HepG2 (cell line): Measurements from ENCODE around the gene SRSF7. TPM values are rescaled to one million over a fixed set of nuclear protein-coding genes. Genes with fewer than 3 reads are reported as not detected.

Experiments used
- ATRX ChIP-seq: sonication (generic); formaldehyde crosslinking; IDR thresholded peaks from 2 replicates; pipeline ENCODE4 v1.4.0; 2020; ENCODE audit warnings: missing genetic modification reagents, borderline replicate concordance
- BHLHE40 ChIP-seq: IDR thresholded peaks from 2 replicates; pipeline ENCODE4 v1.6.1; 2011; ENCODE audit warnings: low read length, improper control_type of control experiment
- HIVEP1 ChIP-seq: sonication (generic); formaldehyde crosslinking; IDR thresholded peaks from 2 replicates; pipeline ENCODE4 v1.4.0; 2020; ENCODE audit warnings: mild to moderate bottlenecking, missing genetic modification reagents
- MLLT10 ChIP-seq: sonication (generic); formaldehyde crosslinking; IDR thresholded peaks from 2 replicates; pipeline ENCODE4 v1.4.0; 2020; ENCODE audit warnings: missing genetic modification reagents
- REL ChIP-seq: sonication (generic); formaldehyde crosslinking; conservative IDR thresholded peaks from 2 replicates; pipeline ENCODE4 v1.8.0; 2022; ENCODE audit warnings: mild to moderate bottlenecking, missing genetic modification reagents, moderate library complexity
- ZNF10 ChIP-seq: sonication (generic); formaldehyde crosslinking; IDR thresholded peaks from 2 replicates; pipeline ENCODE4 v1.4.0; 2020; ENCODE audit warnings: mild to moderate bottlenecking, low read depth, missing genetic modification reagents, borderline replicate concordance
- ZNF124 ChIP-seq: sonication (generic); formaldehyde crosslinking; IDR thresholded peaks from 2 replicates; pipeline ENCODE4 v1.4.0; 2020; ENCODE audit warnings: missing genetic modification reagents
- ZNF776 ChIP-seq: sonication (generic); formaldehyde crosslinking; IDR thresholded peaks from 2 replicates; pipeline ENCODE4 v1.4.0; 2020; ENCODE audit warnings: mild to moderate bottlenecking, missing genetic modification reagents
- ZSCAN20 ChIP-seq: sonication (generic); formaldehyde crosslinking; IDR thresholded peaks from 2 replicates; pipeline ENCODE4 v1.4.0; 2020; ENCODE audit warnings: missing genetic modification reagents, mild to moderate bottlenecking, borderline replicate concordance
- polyA plus RNA-seq, 8 experiments: library from polyadenylated mRNA; depleted of rRNA in 3 of 8; stranded (reverse) in 7 of 8; unstranded in 1 of 8; fragments of >200 nt; fragmentation: Illumina TruSeq in 4 of 8; extraction: Trizol in 4 of 8; gene quantifications; 2 replicates each; pipeline versions ENCODE4 v1.2.1 to v1.2.3, GENCODE V29; 2011 to 2016; ENCODE audit warnings: low read depth in 4 of 8, missing spikeins in 1 of 8, mixed read lengths in 1 of 8; ENCODE audit not compliant: insufficient read depth in 1 of 8
- total RNA-seq, 5 experiments: library from RNA; depleted of rRNA; stranded (reverse); fragments of >200 nt; fragmentation: Illumina TruSeq; extraction: Trizol; gene quantifications; 2 replicates each; pipeline ENCODE4 v1.2.3, GENCODE V29; 2016; ENCODE audit warnings: low read depth in 1 of 5
- TF ChIP-seq, protein P1 (sequence below): sonication (generic); formaldehyde crosslinking; IDR thresholded peaks from 2 replicates; pipeline ENCODE4 v1.4.0; 2020; ENCODE audit warnings: missing genetic modification reagents
- TF ChIP-seq, protein P2 (sequence below): sonication (generic); formaldehyde crosslinking; IDR thresholded peaks from 2 replicates; pipeline ENCODE4 v1.4.0; 2020; ENCODE audit warnings: missing genetic modification reagents
- TF ChIP-seq, protein P3 (sequence below): sonication (generic); formaldehyde crosslinking; IDR thresholded peaks from 2 replicates; pipeline ENCODE4 v1.9.0; 2022; ENCODE audit warnings: missing genetic modification reagents, mild to moderate bottlenecking, borderline replicate concordance
- TF ChIP-seq, protein P4 (sequence below): sonication (generic); formaldehyde crosslinking; IDR thresholded peaks from 2 replicates; pipeline ENCODE4 v1.4.0; 2020; ENCODE audit warnings: missing genetic modification reagents

SRSF7 gene
- total and polyA plus RNA-seq, 2 of the 13 experiments (the other 11 are each of a cell fraction or from before 2014, with no cell fraction given), result 172 to 275 TPM

DNA sequence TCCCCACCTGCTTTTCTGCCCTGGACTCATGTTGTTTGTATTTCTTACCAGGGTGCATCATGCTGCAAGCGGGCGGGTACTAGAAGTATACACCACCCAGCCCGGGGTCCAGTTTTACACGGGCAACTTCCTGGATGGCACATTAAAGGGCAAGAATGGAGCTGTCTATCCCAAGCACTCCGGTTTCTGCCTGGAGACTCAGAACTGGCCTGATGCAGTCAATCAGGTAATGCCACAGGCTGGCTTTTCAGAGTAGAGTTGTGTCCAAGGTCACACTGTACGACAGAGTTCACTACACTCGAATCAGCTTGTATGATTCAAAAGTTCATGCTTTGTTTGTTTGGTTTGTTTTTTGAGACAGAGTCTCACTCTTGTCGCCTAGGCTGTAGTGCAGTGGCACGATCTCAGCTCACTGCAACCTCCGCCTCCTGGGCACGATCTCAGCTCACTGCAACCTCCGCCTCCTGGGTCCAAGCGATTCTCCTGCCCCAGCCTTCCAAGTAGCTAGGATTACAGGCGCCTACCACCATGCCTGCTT, 19.4 kb downstream of the SRSF7 start (continued):
- TF ChIP-seq, protein P1, sequence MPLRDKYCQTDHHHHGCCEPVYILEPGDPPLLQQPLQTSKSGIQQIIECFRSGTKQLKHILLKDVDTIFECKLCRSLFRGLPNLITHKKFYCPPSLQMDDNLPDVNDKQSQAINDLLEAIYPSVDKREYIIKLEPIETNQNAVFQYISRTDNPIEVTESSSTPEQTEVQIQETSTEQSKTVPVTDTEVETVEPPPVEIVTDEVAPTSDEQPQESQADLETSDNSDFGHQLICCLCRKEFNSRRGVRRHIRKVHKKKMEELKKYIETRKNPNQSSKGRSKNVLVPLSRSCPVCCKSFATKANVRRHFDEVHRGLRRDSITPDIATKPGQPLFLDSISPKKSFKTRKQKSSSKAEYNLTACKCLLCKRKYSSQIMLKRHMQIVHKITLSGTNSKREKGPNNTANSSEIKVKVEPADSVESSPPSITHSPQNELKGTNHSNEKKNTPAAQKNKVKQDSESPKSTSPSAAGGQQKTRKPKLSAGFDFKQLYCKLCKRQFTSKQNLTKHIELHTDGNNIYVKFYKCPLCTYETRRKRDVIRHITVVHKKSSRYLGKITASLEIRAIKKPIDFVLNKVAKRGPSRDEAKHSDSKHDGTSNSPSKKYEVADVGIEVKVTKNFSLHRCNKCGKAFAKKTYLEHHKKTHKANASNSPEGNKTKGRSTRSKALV, result no peak
- TF ChIP-seq, protein P2, sequence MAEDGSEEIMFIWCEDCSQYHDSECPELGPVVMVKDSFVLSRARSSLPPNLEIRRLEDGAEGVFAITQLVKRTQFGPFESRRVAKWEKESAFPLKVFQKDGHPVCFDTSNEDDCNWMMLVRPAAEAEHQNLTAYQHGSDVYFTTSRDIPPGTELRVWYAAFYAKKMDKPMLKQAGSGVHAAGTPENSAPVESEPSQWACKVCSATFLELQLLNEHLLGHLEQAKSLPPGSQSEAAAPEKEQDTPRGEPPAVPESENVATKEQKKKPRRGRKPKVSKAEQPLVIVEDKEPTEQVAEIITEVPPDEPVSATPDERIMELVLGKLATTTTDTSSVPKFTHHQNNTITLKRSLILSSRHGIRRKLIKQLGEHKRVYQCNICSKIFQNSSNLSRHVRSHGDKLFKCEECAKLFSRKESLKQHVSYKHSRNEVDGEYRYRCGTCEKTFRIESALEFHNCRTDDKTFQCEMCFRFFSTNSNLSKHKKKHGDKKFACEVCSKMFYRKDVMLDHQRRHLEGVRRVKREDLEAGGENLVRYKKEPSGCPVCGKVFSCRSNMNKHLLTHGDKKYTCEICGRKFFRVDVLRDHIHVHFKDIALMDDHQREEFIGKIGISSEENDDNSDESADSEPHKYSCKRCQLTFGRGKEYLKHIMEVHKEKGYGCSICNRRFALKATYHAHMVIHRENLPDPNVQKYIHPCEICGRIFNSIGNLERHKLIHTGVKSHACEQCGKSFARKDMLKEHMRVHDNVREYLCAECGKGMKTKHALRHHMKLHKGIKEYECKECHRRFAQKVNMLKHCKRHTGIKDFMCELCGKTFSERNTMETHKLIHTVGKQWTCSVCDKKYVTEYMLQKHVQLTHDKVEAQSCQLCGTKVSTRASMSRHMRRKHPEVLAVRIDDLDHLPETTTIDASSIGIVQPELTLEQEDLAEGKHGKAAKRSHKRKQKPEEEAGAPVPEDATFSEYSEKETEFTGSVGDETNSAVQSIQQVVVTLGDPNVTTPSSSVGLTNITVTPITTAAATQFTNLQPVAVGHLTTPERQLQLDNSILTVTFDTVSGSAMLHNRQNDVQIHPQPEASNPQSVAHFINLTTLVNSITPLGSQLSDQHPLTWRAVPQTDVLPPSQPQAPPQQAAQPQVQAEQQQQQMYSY (CRISPR knock-in tag), result no peak
- TF ChIP-seq ZNF124 (CRISPR knock-in tag), result peak; percentile 49; the same call in 1 of the 2 replicates
- no peak for TF ChIP-seq ATRX (CRISPR knock-in tag)
- TF ChIP-seq ZNF10 (CRISPR knock-in tag), result no peak
- no peak for TF ChIP-seq ZSCAN20 (CRISPR knock-in tag)
- TF ChIP-seq HIVEP1 (CRISPR knock-in tag), result no peak
- TF ChIP-seq ZNF776 (CRISPR knock-in tag), result no peak
- TF ChIP-seq MLLT10 (CRISPR knock-in tag), result no peak
- TF ChIP-seq BHLHE40, result peak; percentile 26; the same call in 1 of the 2 replicates
- TF ChIP-seq, protein P3, sequence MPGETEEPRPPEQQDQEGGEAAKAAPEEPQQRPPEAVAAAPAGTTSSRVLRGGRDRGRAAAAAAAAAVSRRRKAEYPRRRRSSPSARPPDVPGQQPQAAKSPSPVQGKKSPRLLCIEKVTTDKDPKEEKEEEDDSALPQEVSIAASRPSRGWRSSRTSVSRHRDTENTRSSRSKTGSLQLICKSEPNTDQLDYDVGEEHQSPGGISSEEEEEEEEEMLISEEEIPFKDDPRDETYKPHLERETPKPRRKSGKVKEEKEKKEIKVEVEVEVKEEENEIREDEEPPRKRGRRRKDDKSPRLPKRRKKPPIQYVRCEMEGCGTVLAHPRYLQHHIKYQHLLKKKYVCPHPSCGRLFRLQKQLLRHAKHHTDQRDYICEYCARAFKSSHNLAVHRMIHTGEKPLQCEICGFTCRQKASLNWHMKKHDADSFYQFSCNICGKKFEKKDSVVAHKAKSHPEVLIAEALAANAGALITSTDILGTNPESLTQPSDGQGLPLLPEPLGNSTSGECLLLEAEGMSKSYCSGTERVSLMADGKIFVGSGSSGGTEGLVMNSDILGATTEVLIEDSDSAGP (CRISPR knock-in tag), result no peak; the same call in none of the 2 replicates
- TF ChIP-seq, protein P4, sequence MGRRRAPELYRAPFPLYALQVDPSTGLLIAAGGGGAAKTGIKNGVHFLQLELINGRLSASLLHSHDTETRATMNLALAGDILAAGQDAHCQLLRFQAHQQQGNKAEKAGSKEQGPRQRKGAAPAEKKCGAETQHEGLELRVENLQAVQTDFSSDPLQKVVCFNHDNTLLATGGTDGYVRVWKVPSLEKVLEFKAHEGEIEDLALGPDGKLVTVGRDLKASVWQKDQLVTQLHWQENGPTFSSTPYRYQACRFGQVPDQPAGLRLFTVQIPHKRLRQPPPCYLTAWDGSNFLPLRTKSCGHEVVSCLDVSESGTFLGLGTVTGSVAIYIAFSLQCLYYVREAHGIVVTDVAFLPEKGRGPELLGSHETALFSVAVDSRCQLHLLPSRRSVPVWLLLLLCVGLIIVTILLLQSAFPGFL, result no peak
- TF ChIP-seq REL (CRISPR knock-in tag), result no peak
